HepG2 (cell line): Measurements from ENCODE around the gene EGR1. TPM values are rescaled to one million over a fixed set of nuclear protein-coding genes. Genes with fewer than 3 reads are reported as not detected.

Experiments used
- POLR2AphosphoS2 ChIP-seq: IDR thresholded peaks from 2 replicates; pipeline ENCODE4 v1.6.1; 2011; ENCODE audit warnings: low read depth, low read length, improper control_type of control experiment
- RAD21 ChIP-seq: fragments of 450-650 bp; formaldehyde crosslinking; IDR thresholded peaks from 2 replicates; pipeline ENCODE4 v1.5.0; 2020; ENCODE audit warnings: mild to moderate bottlenecking
- SAP130 ChIP-seq: IDR thresholded peaks from 2 replicates; pipeline ENCODE4 v1.6.1; 2016; ENCODE audit warnings: low read depth
- SIN3A ChIP-seq: IDR thresholded peaks from 2 replicates; pipeline ENCODE4 v1.6.1; 2011; ENCODE audit warnings: low read depth, mild to moderate bottlenecking, control low read depth, low read length, borderline replicate concordance
- ZNF660 ChIP-seq: sonication (generic); formaldehyde crosslinking; IDR thresholded peaks from 2 replicates; pipeline ENCODE4 v1.5.1; 2020; ENCODE audit warnings: mild to moderate bottlenecking, low read depth, missing genetic modification reagents, borderline replicate concordance
- polyA plus RNA-seq, 8 experiments: library from polyadenylated mRNA; depleted of rRNA in 3 of 8; stranded (reverse) in 7 of 8; unstranded in 1 of 8; fragments of >200 nt; fragmentation: Illumina TruSeq in 4 of 8; extraction: Trizol in 4 of 8; gene quantifications; 2 replicates each; pipeline versions ENCODE4 v1.2.1 to v1.2.3, GENCODE V29; 2011 to 2016; ENCODE audit warnings: low read depth in 4 of 8, missing spikeins in 1 of 8, mixed read lengths in 1 of 8; ENCODE audit not compliant: insufficient read depth in 1 of 8
- total RNA-seq, 5 experiments: library from RNA; depleted of rRNA; stranded (reverse); fragments of >200 nt; fragmentation: Illumina TruSeq; extraction: Trizol; gene quantifications; 2 replicates each; pipeline ENCODE4 v1.2.3, GENCODE V29; 2016; ENCODE audit warnings: low read depth in 1 of 5
- TF ChIP-seq, protein P1 (sequence below): sonication (generic); formaldehyde crosslinking; IDR thresholded peaks from 2 replicates; pipeline ENCODE4 v1.4.0; 2020; ENCODE audit warnings: low read depth, missing genetic modification reagents
- TF ChIP-seq, protein P2 (sequence below): IDR thresholded peaks from 2 replicates; pipeline ENCODE4 v1.6.1; 2018; ENCODE audit warnings: missing genetic modification reagents, mild to moderate bottlenecking, missing compliant biosample characterization
- TF ChIP-seq, protein P3 (sequence below): sonication (generic); formaldehyde crosslinking; IDR thresholded peaks from 2 replicates; pipeline ENCODE4 v1.4.0; 2020; ENCODE audit warnings: missing genetic modification reagents, borderline replicate concordance
- TF ChIP-seq, protein P4 (sequence below): sonication (generic); formaldehyde crosslinking; IDR thresholded peaks from 2 replicates; pipeline ENCODE4; 2020; ENCODE audit warnings: missing genetic modification reagents, mild to moderate bottlenecking, borderline replicate concordance
- TF ChIP-seq, protein P5 (sequence below): sonication (generic); formaldehyde crosslinking; IDR thresholded peaks from 2 replicates; pipeline ENCODE4 v1.4.0; 2020; ENCODE audit warnings: missing genetic modification reagents, borderline replicate concordance

Gene EGR1
- total and polyA plus RNA-seq, 2 of the 13 experiments (the other 11 are each of a cell fraction or from before 2014, with no cell fraction given): 4.1 to 4.5 TPM

DNA sequence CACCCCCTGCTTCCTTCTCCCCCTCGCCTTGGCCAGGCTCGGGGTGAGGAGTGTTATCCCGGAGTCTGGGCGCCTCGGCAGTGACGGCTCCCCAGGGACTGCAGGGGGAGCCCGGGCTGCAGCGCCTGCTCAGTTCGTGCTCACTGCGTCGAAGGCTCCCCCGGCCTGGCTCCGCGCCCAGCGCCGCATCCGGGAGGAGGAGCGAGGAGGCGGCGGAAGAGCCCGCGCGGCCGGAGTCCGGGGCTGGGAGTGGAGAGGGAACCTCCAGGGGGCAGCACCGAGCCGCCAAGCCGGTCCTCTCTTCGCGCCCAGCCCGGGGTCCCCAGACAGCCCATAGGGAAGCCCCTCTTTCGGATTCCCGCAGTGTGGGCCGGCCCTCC, 1.3 kb upstream of the EGR1 start (continued):
- TF ChIP-seq, protein P1, sequence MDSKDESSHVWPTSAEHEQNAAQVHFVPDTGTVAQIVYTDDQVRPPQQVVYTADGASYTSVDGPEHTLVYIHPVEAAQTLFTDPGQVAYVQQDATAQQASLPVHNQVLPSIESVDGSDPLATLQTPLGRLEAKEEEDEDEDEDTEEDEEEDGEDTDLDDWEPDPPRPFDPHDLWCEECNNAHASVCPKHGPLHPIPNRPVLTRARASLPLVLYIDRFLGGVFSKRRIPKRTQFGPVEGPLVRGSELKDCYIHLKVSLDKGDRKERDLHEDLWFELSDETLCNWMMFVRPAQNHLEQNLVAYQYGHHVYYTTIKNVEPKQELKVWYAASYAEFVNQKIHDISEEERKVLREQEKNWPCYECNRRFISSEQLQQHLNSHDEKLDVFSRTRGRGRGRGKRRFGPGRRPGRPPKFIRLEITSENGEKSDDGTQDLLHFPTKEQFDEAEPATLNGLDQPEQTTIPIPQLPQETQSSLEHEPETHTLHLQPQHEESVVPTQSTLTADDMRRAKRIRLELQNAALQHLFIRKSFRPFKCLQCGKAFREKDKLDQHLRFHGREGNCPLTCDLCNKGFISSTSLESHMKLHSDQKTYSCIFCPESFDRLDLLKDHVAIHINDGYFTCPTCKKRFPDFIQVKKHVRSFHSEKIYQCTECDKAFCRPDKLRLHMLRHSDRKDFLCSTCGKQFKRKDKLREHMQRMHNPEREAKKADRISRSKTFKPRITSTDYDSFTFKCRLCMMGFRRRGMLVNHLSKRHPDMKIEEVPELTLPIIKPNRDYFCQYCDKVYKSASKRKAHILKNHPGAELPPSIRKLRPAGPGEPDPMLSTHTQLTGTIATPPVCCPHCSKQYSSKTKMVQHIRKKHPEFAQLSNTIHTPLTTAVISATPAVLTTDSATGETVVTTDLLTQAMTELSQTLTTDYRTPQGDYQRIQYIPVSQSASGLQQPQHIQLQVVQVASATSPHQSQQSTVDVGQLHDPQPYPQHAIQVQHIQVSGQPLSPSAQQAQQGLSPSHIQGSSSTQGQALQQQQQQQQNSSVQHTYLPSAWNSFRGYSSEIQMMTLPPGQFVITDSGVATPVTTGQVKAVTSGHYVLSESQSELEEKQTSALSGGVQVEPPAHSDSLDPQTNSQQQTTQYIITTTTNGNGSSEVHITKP (CRISPR knock-in tag): peak; percentile 70; the same call in 1 of the 2 replicates
- TF ChIP-seq SAP130 (peak; percentile 71), ZNF660 (CRISPR knock-in tag) (no peak), RAD21 (peak; percentile 95), SIN3A (no peak), POLR2AphosphoS2 (no peak)
- TF ChIP-seq, protein P2, sequence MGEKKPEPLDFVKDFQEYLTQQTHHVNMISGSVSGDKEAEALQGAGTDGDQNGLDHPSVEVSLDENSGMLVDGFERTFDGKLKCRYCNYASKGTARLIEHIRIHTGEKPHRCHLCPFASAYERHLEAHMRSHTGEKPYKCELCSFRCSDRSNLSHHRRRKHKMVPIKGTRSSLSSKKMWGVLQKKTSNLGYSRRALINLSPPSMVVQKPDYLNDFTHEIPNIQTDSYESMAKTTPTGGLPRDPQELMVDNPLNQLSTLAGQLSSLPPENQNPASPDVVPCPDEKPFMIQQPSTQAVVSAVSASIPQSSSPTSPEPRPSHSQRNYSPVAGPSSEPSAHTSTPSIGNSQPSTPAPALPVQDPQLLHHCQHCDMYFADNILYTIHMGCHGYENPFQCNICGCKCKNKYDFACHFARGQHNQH (CRISPR knock-in tag): peak; percentile 69
- TF ChIP-seq, protein P3, sequence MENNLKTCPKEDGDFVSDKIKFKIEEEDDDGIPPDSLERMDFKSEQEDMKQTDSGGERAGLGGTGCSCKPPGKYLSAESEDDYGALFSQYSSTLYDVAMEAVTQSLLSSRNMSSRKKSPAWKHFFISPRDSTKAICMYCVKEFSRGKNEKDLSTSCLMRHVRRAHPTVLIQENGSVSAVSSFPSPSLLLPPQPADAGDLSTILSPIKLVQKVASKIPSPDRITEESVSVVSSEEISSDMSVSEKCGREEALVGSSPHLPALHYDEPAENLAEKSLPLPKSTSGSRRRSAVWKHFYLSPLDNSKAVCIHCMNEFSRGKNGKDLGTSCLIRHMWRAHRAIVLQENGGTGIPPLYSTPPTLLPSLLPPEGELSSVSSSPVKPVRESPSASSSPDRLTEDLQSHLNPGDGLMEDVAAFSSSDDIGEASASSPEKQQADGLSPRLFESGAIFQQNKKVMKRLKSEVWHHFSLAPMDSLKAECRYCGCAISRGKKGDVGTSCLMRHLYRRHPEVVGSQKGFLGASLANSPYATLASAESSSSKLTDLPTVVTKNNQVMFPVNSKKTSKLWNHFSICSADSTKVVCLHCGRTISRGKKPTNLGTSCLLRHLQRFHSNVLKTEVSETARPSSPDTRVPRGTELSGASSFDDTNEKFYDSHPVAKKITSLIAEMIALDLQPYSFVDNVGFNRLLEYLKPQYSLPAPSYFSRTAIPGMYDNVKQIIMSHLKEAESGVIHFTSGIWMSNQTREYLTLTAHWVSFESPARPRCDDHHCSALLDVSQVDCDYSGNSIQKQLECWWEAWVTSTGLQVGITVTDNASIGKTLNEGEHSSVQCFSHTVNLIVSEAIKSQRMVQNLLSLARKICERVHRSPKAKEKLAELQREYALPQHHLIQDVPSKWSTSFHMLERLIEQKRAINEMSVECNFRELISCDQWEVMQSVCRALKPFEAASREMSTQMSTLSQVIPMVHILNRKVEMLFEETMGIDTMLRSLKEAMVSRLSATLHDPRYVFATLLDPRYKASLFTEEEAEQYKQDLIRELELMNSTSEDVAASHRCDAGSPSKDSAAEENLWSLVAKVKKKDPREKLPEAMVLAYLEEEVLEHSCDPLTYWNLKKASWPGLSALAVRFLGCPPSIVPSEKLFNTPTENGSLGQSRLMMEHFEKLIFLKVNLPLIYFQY (CRISPR knock-in tag): 0 out of 2 replicates have a peak, but pooled peaks have one; percentile 47
- TF ChIP-seq, protein P4, sequence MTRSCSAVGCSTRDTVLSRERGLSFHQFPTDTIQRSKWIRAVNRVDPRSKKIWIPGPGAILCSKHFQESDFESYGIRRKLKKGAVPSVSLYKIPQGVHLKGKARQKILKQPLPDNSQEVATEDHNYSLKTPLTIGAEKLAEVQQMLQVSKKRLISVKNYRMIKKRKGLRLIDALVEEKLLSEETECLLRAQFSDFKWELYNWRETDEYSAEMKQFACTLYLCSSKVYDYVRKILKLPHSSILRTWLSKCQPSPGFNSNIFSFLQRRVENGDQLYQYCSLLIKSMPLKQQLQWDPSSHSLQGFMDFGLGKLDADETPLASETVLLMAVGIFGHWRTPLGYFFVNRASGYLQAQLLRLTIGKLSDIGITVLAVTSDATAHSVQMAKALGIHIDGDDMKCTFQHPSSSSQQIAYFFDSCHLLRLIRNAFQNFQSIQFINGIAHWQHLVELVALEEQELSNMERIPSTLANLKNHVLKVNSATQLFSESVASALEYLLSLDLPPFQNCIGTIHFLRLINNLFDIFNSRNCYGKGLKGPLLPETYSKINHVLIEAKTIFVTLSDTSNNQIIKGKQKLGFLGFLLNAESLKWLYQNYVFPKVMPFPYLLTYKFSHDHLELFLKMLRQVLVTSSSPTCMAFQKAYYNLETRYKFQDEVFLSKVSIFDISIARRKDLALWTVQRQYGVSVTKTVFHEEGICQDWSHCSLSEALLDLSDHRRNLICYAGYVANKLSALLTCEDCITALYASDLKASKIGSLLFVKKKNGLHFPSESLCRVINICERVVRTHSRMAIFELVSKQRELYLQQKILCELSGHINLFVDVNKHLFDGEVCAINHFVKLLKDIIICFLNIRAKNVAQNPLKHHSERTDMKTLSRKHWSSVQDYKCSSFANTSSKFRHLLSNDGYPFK (CRISPR knock-in tag): no peak; the same call in 1 of the 2 replicates
- TF ChIP-seq, protein P5, sequence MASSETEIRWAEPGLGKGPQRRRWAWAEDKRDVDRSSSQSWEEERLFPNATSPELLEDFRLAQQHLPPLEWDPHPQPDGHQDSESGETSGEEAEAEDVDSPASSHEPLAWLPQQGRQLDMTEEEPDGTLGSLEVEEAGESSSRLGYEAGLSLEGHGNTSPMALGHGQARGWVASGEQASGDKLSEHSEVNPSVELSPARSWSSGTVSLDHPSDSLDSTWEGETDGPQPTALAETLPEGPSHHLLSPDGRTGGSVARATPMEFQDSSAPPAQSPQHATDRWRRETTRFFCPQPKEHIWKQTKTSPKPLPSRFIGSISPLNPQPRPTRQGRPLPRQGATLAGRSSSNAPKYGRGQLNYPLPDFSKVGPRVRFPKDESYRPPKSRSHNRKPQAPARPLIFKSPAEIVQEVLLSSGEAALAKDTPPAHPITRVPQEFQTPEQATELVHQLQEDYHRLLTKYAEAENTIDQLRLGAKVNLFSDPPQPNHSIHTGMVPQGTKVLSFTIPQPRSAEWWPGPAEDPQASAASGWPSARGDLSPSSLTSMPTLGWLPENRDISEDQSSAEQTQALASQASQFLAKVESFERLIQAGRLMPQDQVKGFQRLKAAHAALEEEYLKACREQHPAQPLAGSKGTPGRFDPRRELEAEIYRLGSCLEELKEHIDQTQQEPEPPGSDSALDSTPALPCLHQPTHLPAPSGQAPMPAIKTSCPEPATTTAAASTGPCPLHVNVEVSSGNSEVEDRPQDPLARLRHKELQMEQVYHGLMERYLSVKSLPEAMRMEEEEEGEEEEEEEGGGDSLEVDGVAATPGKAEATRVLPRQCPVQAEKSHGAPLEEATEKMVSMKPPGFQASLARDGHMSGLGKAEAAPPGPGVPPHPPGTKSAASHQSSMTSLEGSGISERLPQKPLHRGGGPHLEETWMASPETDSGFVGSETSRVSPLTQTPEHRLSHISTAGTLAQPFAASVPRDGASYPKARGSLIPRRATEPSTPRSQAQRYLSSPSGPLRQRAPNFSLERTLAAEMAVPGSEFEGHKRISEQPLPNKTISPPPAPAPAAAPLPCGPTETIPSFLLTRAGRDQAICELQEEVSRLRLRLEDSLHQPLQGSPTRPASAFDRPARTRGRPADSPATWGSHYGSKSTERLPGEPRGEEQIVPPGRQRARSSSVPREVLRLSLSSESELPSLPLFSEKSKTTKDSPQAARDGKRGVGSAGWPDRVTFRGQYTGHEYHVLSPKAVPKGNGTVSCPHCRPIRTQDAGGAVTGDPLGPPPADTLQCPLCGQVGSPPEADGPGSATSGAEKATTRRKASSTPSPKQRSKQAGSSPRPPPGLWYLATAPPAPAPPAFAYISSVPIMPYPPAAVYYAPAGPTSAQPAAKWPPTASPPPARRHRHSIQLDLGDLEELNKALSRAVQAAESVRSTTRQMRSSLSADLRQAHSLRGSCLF: no peak
